ENCODE measurements around the gene CRHBP. TPM values are rescaled to one million over a fixed set of nuclear protein-coding genes. Genes with fewer than 3 reads are reported as not detected.
"Not testable (repeated sequence)": the region's sequence is repeated elsewhere in the genome, so short reads cannot be mapped to it uniquely, and the experiment has no call there.

CRHBP gene
- total RNA-seq, 1 donor from 2014 or later, result 0.51 TPM

DNA sequence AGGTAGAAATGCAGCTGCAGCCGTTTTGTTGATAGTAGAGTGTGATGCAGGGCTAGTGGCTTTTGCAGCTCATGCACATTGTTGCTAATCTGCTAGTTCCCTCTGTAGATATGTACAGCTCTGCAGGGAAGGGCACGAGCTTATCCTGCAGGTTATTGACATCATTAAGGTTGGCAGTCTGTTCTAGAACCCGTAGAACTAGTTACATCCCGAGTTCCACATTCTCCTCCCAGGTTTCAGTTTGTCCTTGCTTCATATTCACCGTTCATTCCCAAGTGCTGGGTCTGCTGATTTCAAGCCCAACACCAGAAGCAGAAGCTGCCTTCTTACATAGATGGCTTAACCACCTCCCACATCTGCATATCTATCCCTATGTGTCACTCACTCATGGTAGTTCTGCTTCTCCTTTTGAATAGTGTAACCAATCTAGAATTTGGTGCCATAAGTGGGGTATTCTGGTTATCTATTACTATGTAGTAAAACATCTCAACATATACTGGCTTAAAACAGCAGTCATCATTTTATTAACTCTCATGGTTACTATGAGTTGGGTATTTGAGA, 38.1 kb downstream of the CRHBP start:
- Histone ChIP-seq H3K27ac (no peak overlapping the region), H3F3A (ENCODE audit: low read depth) (no peaks in the 10 kb centered on the region), H3K27me3 (no peaks in the 10 kb centered on the region), H3K9me3 (ENCODE audit: low read depth) (no peaks in the 10 kb centered on the region), H3K9ac (no peak overlapping the region), H3K4me2 (no peak overlapping the region), H4K20me1 (ENCODE audit: low read depth) (no peaks in the 10 kb centered on the region), H3K4me1 (peaks cover 3% of the 10 kb centered on the region), H3K36me3 (no peaks in the 10 kb centered on the region), H3K4me3 (no peak overlapping the region), H3K79me2 (ENCODE audit: low read depth) (no peaks in the 10 kb centered on the region), H2AFZ (replicated peaks) (no peak overlapping the region)
- TF ChIP-seq EZH2 (IDR thresholded peaks at IDR 0.05) (no peak), EZH2phosphoT487 (IDR thresholded peaks at IDR 0.05) (no peak)
- TF ChIP-seq, protein P1, sequence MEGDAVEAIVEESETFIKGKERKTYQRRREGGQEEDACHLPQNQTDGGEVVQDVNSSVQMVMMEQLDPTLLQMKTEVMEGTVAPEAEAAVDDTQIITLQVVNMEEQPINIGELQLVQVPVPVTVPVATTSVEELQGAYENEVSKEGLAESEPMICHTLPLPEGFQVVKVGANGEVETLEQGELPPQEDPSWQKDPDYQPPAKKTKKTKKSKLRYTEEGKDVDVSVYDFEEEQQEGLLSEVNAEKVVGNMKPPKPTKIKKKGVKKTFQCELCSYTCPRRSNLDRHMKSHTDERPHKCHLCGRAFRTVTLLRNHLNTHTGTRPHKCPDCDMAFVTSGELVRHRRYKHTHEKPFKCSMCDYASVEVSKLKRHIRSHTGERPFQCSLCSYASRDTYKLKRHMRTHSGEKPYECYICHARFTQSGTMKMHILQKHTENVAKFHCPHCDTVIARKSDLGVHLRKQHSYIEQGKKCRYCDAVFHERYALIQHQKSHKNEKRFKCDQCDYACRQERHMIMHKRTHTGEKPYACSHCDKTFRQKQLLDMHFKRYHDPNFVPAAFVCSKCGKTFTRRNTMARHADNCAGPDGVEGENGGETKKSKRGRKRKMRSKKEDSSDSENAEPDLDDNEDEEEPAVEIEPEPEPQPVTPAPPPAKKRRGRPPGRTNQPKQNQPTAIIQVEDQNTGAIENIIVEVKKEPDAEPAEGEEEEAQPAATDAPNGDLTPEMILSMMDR (IDR thresholded peaks at IDR 0.05), result no peak
- DNase-seq (ENCODE audit: low spot score), result no peak
- no peaks in the 10 kb centered on the region for H3K36me3 Mint-ChIP-seq
- no peak overlapping the region for H3K27ac Mint-ChIP-seq
- peaks cover 4% of the 10 kb centered on the region for H3K9me3 Mint-ChIP-seq
- H3K27me3 Mint-ChIP-seq (ENCODE audit: insufficient read depth, low read depth), result peaks cover 2% of the 10 kb centered on the region
- H3K4me3 Mint-ChIP-seq, result no peak overlapping the region
- H3K4me1 Mint-ChIP-seq, result peaks cover 11% of the 10 kb centered on the region

DNA sequence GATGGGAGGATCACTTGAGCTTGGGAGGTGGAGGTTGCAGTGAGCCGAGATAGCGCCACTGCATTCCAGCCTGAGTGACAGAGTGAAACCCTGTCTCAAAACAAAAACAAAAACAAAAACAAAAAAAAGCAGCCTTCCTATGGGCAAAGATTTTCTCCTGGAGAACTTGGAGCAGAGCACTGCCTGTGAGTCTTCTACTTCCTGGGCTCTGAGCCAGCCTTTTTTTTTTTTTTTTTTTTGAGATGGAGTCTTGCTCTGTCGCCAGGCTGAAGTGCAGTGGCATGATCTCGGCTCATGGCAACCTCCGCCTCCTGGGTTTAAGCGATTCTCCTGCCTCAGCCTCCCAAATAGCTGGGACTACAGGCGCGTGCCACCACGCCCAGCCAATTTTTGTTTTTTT, 40.6 kb downstream of the CRHBP start:
- H3K27me3 Mint-ChIP-seq (ENCODE audit: insufficient read depth, low read depth); DNase-seq (ENCODE audit: low spot score); H3K4me1 Mint-ChIP-seq; H3K4me3 ChIP-seq; H3F3A ChIP-seq (ENCODE audit: low read depth); H3K27ac Mint-ChIP-seq; H3K79me2 ChIP-seq (ENCODE audit: low read depth); H3K4me2 ChIP-seq; H4K20me1 ChIP-seq (ENCODE audit: low read depth); H3K36me3 Mint-ChIP-seq; H3K27me3 ChIP-seq; H3K9ac ChIP-seq; H3K4me1 ChIP-seq; H3K9me3 ChIP-seq (ENCODE audit: low read depth); H3K36me3 ChIP-seq; H3K9me3 Mint-ChIP-seq; H3K4me3 Mint-ChIP-seq; H2AFZ ChIP-seq (replicated peaks); H3K27ac ChIP-seq: not testable (repeated sequence)

DNA sequence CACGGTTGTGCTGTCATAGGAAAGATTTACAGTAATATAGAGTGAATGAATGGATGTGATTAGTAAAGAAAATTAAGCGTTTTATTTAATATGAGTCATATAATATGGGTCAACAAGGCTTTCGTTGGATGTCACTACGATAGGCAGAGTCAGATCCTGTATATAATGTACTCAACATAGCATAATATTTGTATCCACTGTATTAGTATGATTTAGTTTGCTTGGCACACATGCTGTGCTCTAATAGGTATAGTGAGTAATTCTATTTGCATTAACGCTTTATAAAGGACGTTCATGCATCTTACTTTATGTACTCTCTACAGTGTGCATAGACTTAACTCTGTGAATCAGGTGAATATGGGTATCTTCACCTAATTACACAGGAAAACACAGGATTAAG, 41.5 kb downstream of the CRHBP start:
- no peak overlapping the region for H2AFZ ChIP-seq (replicated peaks)
- H3K9me3 Mint-ChIP-seq, result peaks cover 2% of the 10 kb centered on the region
- no peaks in the 10 kb centered on the region for H3K36me3 Mint-ChIP-seq
- H3F3A ChIP-seq (ENCODE audit: low read depth), result no peaks in the 10 kb centered on the region
- H4K20me1 ChIP-seq (ENCODE audit: low read depth), result no peaks in the 10 kb centered on the region
- no peak overlapping the region for H3K9ac ChIP-seq
- peaks cover 2% of the 10 kb centered on the region for H3K27me3 Mint-ChIP-seq (ENCODE audit: insufficient read depth, low read depth)
- TF ChIP-seq EZH2 (IDR thresholded peaks at IDR 0.05) (no peak), EZH2phosphoT487 (IDR thresholded peaks at IDR 0.05) (no peak)
- TF ChIP-seq, protein P1 (IDR thresholded peaks at IDR 0.05), result no peak
- no peaks in the 10 kb centered on the region for H3K4me1 ChIP-seq
- no peak overlapping the region for H3K4me2 ChIP-seq
- H3K9me3 ChIP-seq (ENCODE audit: low read depth), result no peaks in the 10 kb centered on the region
- DNase-seq (ENCODE audit: low spot score), result no peak
- no peak overlapping the region for H3K27ac Mint-ChIP-seq
- H3K36me3 ChIP-seq, result no peaks in the 10 kb centered on the region
- H3K27ac ChIP-seq, result no peak overlapping the region
- H3K79me2 ChIP-seq (ENCODE audit: low read depth), result no peaks in the 10 kb centered on the region
- no peak overlapping the region for H3K4me3 Mint-ChIP-seq
- no peak overlapping the region for H3K4me3 ChIP-seq
- no peaks in the 10 kb centered on the region for H3K27me3 ChIP-seq
- no peaks in the 10 kb centered on the region for H3K4me1 Mint-ChIP-seq

DNA sequence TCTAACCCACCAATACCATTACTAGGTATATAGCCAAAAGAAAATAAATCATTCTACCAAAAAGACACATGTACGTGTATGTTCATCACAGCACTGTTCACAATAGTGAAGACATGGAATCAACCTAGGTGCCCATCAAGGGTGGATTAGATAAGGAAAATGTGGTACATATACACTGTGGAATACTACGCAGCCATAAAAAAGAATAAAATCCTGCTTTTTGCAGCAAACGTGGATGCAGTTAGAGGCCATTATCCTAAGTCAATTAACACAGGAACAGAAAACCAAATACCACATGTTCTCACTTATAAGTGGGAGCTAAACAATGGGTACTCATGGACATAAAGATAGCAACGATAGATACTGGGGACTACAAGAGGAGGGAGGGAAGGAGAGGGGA, 45.4 kb downstream of the CRHBP start:
- not testable (repeated sequence) for H3K4me3 ChIP-seq; H3K27me3 ChIP-seq; H3K79me2 ChIP-seq (ENCODE audit: low read depth); H3K27me3 Mint-ChIP-seq (ENCODE audit: insufficient read depth, low read depth); H3K27ac Mint-ChIP-seq; H3F3A ChIP-seq (ENCODE audit: low read depth); H4K20me1 ChIP-seq (ENCODE audit: low read depth); H3K36me3 Mint-ChIP-seq; H3K4me3 Mint-ChIP-seq; H3K9me3 ChIP-seq (ENCODE audit: low read depth); H3K27ac ChIP-seq; H3K36me3 ChIP-seq; H3K4me1 Mint-ChIP-seq; DNase-seq (ENCODE audit: low spot score); H3K4me2 ChIP-seq; H3K4me1 ChIP-seq; H3K9me3 Mint-ChIP-seq; H2AFZ ChIP-seq (replicated peaks); H3K9ac ChIP-seq
